Measurements from ENCODE around the gene ZNRF3. TPM values are rescaled to one million over a fixed set of nuclear protein-coding genes. Genes with fewer than 3 reads are reported as not detected.
"Not testable (repeated sequence)": the region's sequence is repeated elsewhere in the genome, so short reads cannot be mapped to it uniquely, and the experiment has no call there.

The ZNRF3 gene
- total RNA-seq, 2 donors from 2014 or later, result 6.2 to 7.0 TPM

DNA sequence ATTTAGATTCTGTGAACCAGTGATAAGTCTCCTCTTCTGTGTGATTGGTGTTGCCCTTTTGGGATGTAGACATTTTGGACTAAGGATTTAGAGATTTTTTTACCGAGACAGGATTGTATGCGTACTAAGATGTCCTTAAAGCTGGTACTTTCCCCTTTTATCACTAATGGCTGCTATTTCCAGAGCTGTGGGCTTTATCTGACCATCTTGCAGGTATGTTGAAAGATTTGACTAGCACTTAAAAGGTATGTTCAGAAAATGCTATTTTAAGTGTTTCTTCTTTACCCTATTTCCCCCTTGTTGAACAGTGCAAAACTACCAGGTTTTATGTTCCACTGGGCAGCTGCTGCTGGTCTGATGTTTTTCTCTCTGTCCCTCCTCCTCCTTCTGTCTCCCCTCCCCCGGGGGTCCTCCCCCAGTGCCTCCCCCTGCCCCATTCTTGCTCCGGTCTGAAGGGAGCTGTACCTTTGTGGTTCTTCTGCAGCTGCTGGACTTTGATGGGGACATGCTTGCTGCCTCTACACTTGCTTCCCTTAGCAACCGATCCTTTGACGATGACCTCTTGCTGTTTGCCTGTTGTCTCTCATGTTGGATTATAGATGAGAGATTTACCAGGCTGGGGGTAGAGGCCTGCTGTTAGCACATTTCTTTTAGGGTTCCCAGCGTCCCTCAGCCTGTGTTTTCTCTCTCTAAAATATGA, 59.6 kb downstream of the ZNRF3 start:
- DNase-seq (no peak), ATAC-seq (no peak)
- intact Hi-C loops (cut with DNase I, micrococcal nuclease), result no loop called here

DNA sequence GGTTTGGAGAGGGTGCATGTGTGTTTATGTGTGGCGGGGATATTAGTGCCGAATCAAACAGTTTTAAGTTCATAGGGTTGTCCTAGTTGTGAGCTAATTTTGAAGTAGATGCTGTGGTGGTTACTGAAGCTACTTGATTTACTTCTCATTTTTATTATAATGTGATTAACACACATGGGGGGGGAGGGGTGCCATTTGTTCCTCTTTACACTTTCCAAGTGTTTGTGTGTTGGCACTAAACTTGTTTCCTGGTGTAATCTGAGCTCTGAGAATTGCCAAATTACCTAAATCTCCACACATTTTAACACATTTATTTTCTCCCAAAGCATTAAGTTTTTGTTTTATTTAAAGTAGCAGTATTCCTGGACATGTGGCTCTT, 60.1 kb downstream of the ZNRF3 start:
- ATAC-seq (no peak), DNase-seq (peak in 1 of 2 donors; percentile 36)
- intact Hi-C loops (cut with DNase I, micrococcal nuclease), result no loop called here

GRCh38 chr22:28947125-28947524, 63.8 kb downstream of the ZNRF3 start:
- no peak for ATAC-seq
- DNase-seq, result no peak
- intact Hi-C loops (cut with DNase I, micrococcal nuclease), result no loop called here

- DNase-seq (no peak), ATAC-seq (peak; percentile 62)
- intact Hi-C loops (cut with DNase I, micrococcal nuclease), result no loop called here
Observed at GRCh38 chr22:28948424-28948823, 65.1 kb downstream of the ZNRF3 start.

DNA sequence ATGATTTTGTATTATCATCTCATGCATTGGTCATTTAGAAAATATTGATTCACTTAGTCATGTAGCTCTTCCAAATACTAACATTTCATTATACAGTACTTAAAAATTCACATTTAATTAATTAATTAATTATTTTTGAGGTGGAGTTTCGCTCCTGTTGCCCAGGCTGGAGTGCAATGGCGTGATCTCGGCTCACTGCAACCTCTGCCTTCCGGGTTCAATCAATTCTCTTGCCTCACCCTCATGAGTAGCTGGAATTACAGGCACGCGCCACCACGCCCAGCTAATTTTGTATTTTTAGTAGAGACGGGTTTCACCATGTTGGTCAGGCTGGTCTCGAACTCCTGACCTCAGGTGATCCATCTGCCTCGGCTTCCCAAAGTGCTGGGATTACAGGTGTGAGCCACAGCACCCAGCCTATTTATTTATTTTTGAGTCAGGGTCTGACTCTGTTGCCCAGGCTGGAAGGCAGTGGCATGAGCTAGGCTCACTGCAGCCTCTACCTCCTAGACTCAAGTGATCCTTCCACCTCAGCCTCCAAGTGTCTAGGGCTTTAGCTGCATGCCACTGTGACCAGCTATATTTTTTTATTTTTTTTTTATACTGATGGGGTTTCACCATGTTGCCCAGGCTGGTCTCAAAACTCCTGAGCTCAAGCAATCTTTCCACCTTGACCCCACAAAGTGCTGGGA, 65.6 kb downstream of the ZNRF3 start:
- ATAC-seq; intact Hi-C loops (cut with DNase I, micrococcal nuclease): not testable (repeated sequence)

GRCh38 chr22:28949788-28950187, 66.4 kb downstream of the ZNRF3 start:
- intact Hi-C loops (cut with DNase I, micrococcal nuclease), result loop anchor here in 1 of 2 donors (10.0 kb wide), 1 partner anchor 85 kb away; no protein-coding TSS in a partner anchor
- ATAC-seq (no peak), DNase-seq (no peak)

More for the DNA sequence above, 65.6 kb downstream of the ZNRF3 start:
- not testable (repeated sequence) for DNase-seq

DNA sequence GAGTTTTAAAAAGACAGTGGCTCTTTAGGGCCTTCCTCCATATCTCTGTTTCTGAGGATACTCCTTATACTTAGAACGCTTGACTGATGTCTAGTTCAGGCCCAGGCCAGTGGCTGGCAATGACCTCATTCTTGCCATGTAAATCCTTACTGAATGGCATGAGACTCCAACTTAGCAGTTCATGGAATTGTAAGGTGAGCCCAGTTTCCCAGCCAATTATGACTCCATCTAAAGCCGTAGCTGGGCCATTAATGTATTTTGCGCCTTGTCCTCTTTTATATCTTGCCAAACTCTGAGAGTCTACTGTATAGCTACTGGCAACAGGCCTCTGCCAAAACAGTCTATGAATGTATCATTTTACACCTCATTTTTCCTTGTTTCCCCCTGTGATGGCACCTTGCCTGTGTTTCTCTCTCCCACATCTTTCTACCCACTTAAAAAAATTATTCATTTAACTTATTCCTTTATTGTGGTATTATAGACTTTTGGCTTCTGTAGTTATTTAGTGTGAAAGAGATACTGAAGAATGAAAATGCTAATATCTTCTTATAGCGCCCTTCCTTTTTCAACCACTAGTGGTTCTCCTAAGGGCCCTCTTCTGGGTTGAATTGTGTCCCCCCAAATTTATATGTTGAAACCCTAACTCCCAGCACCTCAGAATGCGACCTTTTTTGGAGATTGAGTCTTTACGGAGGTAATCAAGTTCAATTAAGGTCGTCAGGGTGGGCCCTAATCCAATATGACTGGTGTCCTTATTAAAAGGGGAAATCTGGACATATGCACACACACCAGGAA, 67.4 kb downstream of the ZNRF3 start:
- intact Hi-C loops (cut with DNase I, micrococcal nuclease), result loop anchor here in 1 of 2 donors (10.0 kb wide), 1 partner anchor 84 kb away; no protein-coding TSS in a partner anchor
- ATAC-seq (no peak), DNase-seq (no peak)

- ATAC-seq, result no peak
- intact Hi-C loops (cut with DNase I, micrococcal nuclease), result loop anchor here in 1 of 2 donors (10.0 kb wide), 1 partner anchor 83 kb away; no protein-coding TSS in a partner anchor
- DNase-seq, result no peak
Observed at GRCh38 chr22:28951530-28951929, 68.2 kb downstream of the ZNRF3 start.

- DNase-seq (peak in 1 of 2 donors; percentile 50), ATAC-seq (peak; percentile 51)
- intact Hi-C loops (cut with DNase I, micrococcal nuclease), result loop anchor here in 1 of 2 donors (10.0 kb wide), 1 partner anchor 83 kb away; no protein-coding TSS in a partner anchor
Observed at GRCh38 chr22:28951969-28952521, 68.7 kb downstream of the ZNRF3 start.

DNA sequence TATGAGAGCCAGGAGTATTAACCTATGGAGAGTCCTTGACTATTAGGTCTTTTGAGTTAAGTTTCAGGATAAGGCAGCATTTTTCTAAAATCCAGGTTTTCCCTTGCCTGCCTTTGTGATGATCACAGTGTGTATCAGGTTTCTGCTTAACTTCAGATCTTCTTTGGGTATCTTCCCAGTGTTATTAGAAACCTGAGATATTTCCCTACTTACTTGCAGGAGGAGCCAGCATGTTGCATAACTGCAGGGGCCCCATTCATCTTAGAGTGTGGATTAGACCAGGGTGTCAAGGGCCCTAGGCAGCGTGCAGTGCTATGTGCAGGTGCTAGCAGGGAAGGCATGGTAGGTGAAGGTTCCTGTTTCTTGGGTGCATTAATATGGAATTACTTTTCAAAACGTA, 69.5 kb downstream of the ZNRF3 start:
- no peak for ATAC-seq
- intact Hi-C loops (cut with DNase I, micrococcal nuclease), result loop anchor here in 1 of 2 donors (10.0 kb wide), 1 partner anchor 82 kb away; no protein-coding TSS in a partner anchor
- DNase-seq, result no peak

DNA sequence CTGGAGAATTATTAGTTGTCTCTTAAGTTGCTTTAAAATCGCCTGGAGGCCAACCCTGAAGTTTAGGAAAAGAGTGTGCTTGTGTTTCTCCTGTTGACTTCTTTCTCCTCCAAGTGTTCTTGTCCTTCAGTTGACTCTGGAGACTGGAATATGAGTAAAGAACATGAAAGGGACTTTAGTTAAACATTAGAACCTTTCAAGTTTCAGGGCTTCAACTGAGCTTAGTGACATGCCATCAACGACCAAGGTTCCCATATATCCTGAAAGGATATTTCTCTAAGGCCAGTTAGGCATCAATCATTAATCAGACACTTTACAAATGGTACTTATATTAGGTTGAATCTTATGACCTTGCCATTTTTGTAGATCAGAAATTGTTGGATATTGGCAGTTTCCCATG, 70.0 kb downstream of the ZNRF3 start:
- DNase-seq (no peak), ATAC-seq (no peak)
- intact Hi-C loops (cut with DNase I, micrococcal nuclease), result loop anchor here in 1 of 2 donors (10.0 kb wide), 1 partner anchor 81 kb away; no protein-coding TSS in a partner anchor

DNA sequence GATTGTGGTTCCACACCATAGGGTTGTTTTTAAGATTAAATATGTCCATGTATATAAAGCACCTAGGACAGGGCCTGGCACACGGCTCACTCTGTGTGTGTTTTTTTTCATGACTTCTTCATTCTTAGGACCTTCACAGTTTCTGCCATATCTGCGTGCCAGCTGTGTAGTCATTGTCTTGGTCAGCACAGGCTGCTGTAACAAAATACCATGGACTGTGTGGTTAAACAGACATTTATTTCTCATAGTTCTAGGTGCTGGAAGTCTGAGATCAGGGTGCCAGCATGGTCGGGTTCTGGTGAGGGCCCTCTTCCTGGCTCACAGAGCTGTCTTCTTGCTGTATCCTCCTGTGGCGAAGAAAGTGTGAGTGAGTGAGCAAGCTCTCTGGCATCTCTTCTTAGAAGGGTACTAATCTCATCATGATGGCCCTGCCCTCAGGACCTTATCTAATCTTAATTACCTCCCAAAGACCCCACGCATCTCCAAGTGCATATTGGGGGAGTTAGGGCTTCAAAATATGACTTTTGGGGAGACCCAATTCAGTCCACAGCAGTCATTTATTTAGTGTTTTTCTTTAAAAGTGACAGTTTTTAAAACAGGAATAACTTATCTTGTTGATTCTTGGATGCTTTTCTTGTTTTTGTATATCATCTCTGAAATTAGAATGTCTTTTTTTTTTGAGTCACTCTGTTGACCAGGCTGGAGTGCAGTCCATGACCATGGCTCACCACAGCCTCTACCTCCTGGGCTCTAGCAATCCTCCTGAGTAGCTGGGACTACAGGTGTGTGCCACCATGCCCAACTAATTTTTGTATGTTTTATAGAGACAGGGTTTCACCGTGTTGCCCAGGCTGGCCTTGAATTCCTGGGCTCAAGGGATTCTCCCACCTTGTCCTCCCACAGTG, 70.9 kb downstream of the ZNRF3 start:
- no peak for DNase-seq
- intact Hi-C loops (cut with DNase I, micrococcal nuclease), result loop anchor here in 1 of 2 donors (10.0 kb wide), 1 partner anchor 81 kb away; no protein-coding TSS in a partner anchor
- no peak for ATAC-seq

DNA sequence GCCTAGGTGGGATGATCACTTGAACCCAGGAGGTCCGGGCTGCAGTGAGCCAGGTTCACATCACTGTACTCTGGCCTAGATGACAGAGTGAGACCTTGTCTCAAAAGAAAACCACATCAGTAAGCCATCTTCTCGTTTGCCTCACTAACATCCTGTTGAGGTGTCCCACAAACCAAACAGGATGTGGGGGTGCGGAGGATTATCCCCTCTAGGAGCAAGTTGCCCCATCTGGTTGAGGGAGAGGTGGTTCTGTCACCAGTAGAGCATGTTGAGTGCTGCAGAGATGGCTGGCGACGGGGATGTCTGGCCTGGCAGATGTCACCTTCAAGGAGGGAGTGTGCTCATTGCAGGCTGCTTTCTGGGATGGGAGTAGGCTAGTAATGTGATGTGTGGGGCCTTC, 72.4 kb downstream of the ZNRF3 start:
- DNase-seq (peak in 1 of 2 donors; percentile 24), ATAC-seq (no peak)
- intact Hi-C loops (cut with DNase I, micrococcal nuclease), result loop anchor here in 1 of 2 donors (10.0 kb wide), 1 partner anchor 79 kb away; no protein-coding TSS in a partner anchor

DNA sequence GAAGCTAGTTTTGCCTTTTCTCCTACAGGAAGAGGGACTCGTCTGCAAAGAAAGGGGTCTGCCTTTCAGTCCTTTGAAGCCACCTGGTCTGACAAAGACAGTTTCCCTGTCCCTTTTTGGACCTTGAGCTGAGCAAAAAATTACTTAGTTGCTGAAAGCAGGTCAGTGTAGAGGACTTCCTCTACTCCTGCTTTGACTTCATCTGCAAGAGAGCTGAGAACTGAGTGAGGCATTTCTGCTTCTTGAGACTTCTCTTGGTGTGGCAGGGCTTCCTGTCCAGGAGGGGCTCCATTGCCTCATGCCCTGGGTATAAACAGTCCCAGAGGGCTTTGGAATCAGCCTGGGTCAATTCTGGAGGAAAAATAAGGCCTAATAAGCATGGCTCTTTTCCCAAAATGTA, 73.1 kb downstream of the ZNRF3 start:
- ATAC-seq, result no peak
- intact Hi-C loops (cut with DNase I, micrococcal nuclease), result loop anchor here in 1 of 2 donors (10.0 kb wide), 1 partner anchor 78 kb away; no protein-coding TSS in a partner anchor
- DNase-seq, result no peak

DNA sequence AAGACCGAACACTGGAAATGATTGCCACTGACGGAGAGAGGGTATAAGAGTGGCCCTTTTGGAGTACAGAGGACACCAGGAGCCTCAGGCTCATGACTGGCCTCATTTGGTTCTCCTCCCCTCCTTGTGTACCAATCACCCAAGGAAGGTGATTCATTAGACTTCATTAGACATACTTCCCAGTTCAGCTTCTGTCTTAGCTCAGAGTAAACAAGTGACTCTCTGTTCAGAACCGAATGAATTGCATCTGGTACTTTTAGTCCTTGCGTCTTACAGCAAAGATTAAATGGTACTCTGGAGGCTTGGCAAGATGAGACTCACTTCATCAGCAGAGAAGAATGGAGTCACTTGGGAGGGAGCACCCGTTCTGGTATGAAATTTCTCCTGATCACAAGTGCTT, 75.2 kb downstream of the ZNRF3 start:
- DNase-seq (no peak), ATAC-seq (no peak)
- intact Hi-C loops (cut with DNase I, micrococcal nuclease), result loop anchor here in 1 of 2 donors (10.0 kb wide), 1 partner anchor 76 kb away; no protein-coding TSS in a partner anchor

GRCh38 chr22:28962042-28962554, 78.7 kb downstream of the ZNRF3 start:
- DNase-seq (no peak), ATAC-seq (no peak)
- intact Hi-C loops (cut with DNase I, micrococcal nuclease), result no loop called here

DNA sequence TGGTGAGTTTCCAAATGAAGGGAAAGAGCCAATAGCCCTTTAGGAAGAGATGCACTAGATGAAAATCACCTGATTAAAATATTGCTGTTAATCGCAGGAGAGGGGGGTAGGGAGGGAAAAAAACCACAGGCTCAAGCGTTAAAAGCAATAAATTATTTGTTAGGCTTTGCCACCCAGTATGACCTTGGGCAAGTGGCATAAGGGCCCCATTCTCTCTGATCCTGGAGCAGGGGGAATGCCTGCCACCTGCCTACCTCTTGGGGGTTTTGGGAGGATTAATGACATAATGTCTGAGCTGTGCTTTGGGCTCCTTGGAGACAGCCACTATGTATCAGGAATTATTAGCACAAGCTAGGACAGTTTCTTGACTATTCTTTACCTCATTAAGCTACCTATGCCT, 80.0 kb downstream of the ZNRF3 start:
- ATAC-seq, result no peak
- intact Hi-C loops (cut with DNase I, micrococcal nuclease), result no loop called here
- no peak for DNase-seq

Measured in left colon (tissue), 2 donors.